WERI-Rb-1 (cell line): ENCODE results near the gene METTL2B.
"Not testable (repeated sequence)": the region's sequence is repeated elsewhere in the genome, so short reads cannot be mapped to it uniquely, and the experiment has no call there.

Experiments
- DNase-seq: peaks from one replicate; pipeline ENCODE4 v3.0.0-alpha.2; 2020
- H3K27ac ChIP-seq: fragments of 250-450 bp; sonication (Bioruptor Pico); 2 replicates; pipeline ENCODE4 v1.5.1; 2020; ENCODE audit warnings: mild to moderate bottlenecking, moderate library complexity
- H3K27me3 ChIP-seq: fragments of 250-450 bp; sonication (Bioruptor Pico); 2 replicates; pipeline ENCODE4 v1.5.1; 2021; ENCODE audit warnings: mild to moderate bottlenecking, low read depth, moderate library complexity; ENCODE audit not compliant: insufficient read depth, severe bottlenecking
- H3K36me3 ChIP-seq: fragments of 250-450 bp; sonication (Bioruptor Pico); 2 replicates; pipeline ENCODE4 v1.5.1; 2020; ENCODE audit warnings: mild to moderate bottlenecking, moderate library complexity
- H3K4me3 ChIP-seq: 2 replicates; pipeline ENCODE4 v1.5.1; 2011; ENCODE audit warnings: low read depth, mild to moderate bottlenecking, control low read depth, low read length
- H3K9me3 ChIP-seq: fragments of 250-450 bp; sonication (Bioruptor Pico); 2 replicates; pipeline ENCODE4 v1.5.1; 2021; ENCODE audit warnings: mild to moderate bottlenecking, moderate library complexity; ENCODE audit not compliant: severe bottlenecking
- CTCF ChIP-seq: IDR thresholded peaks from 2 replicates; pipeline ENCODE4 v1.5.1; 2011; ENCODE audit warnings: low read depth, mild to moderate bottlenecking, control low read depth, inconsistent platforms, low read length

METTL2B gene

GRCh38 chr7:128530855-128531104, 54.2 kb downstream of the METTL2B start:
- Histone ChIP-seq H3K27me3 (no peaks in the 10 kb centered on the region), H3K9me3 (no peaks in the 10 kb centered on the region), H3K27ac (peak overlapping the region; percentile 85), H3K4me3 (peak overlapping the region; percentile 56), H3K36me3 (no peaks in the 10 kb centered on the region; the same call in 1 of the 2 replicates)
- peak; percentile 35 for DNase-seq
- no peak for TF ChIP-seq CTCF

GRCh38 chr7:128531105-128531954, 54.8 kb downstream of the METTL2B start:
- peak; percentile 88 for DNase-seq
- H3K36me3 ChIP-seq, H3K27me3 ChIP-seq, H3K9me3 ChIP-seq: not testable (repeated sequence)
- H3K27ac ChIP-seq = peak overlapping the region; percentile 99
- peak overlapping the region; percentile 77 for H3K4me3 ChIP-seq

GRCh38 chr7:128531955-128532478, 55.5 kb downstream of the METTL2B start:
- H3K36me3 ChIP-seq, H3K9me3 ChIP-seq, H3K27me3 ChIP-seq: not testable (repeated sequence)
- H3K27ac ChIP-seq = peak overlapping the region; percentile 99
- peak; percentile 22 for DNase-seq
- peak overlapping the region; percentile 77 for H3K4me3 ChIP-seq

GRCh38 chr7:128532956-128533355, 56.4 kb downstream of the METTL2B start:
- not testable (repeated sequence) for H3K27me3 ChIP-seq, H3K9me3 ChIP-seq, H3K36me3 ChIP-seq, DNase-seq, H3K27ac ChIP-seq
- peak overlapping the region; percentile 77; the same call in 1 of the 2 replicates for H3K4me3 ChIP-seq

- H3K27me3 ChIP-seq, H3K9me3 ChIP-seq, H3K36me3 ChIP-seq, H3K27ac ChIP-seq, H3K4me3 ChIP-seq, DNase-seq: not testable (repeated sequence)
These were observed 60.9 kb downstream of the METTL2B start for GRCh38 chr7:128537410-128537809.

- not testable (repeated sequence) for H3K4me3 ChIP-seq, H3K27me3 ChIP-seq, H3K9me3 ChIP-seq, DNase-seq, H3K27ac ChIP-seq
- peaks cover 16% of the 10 kb centered on the region for H3K36me3 ChIP-seq
These were observed 66.0 kb downstream of the METTL2B start for GRCh38 chr7:128542530-128542929.

- H3K27ac ChIP-seq, H3K9me3 ChIP-seq, H3K4me3 ChIP-seq, H3K27me3 ChIP-seq, DNase-seq: not testable (repeated sequence)
- peaks cover 22% of the 10 kb centered on the region for H3K36me3 ChIP-seq
These were observed 66.8 kb downstream of the METTL2B start for GRCh38 chr7:128543300-128543699.

- H3K4me3 ChIP-seq, H3K9me3 ChIP-seq, H3K27me3 ChIP-seq, DNase-seq, H3K27ac ChIP-seq: not testable (repeated sequence)
- peaks cover 22% of the 10 kb centered on the region for H3K36me3 ChIP-seq
These were observed 69.8 kb downstream of the METTL2B start for GRCh38 chr7:128546319-128546851.

GRCh38 chr7:128550920-128551319, 74.4 kb downstream of the METTL2B start:
- no peak for TF ChIP-seq CTCF
- Histone ChIP-seq H3K36me3 (peaks cover 19% of the 10 kb centered on the region), H3K27ac (no peak overlapping the region), H3K27me3 (no peaks in the 10 kb centered on the region), H3K4me3 (no peak overlapping the region), H3K9me3 (no peaks in the 10 kb centered on the region)
- no peak for DNase-seq

- not testable (repeated sequence) for H3K27me3 ChIP-seq, H3K4me3 ChIP-seq, H3K27ac ChIP-seq, H3K36me3 ChIP-seq, DNase-seq, H3K9me3 ChIP-seq
These were observed 77.8 kb downstream of the METTL2B start for GRCh38 chr7:128554394-128554793.
